Effector memory CD4-positive, alpha-beta T cell (primary cell): ENCODE data around the gene DLX2.

Experiments used
- DNase-seq, 3 donors: peaks; one replicate each; pipeline ENCODE4 v3.0.0-alpha.2; 2020
- H3K27ac ChIP-seq: 2 replicates; pipeline ENCODE4 v1.7.0; 2013; ENCODE audit warnings: mild to moderate bottlenecking, low read length, moderate library complexity; ENCODE audit not compliant: insufficient read depth, poor library complexity, severe bottlenecking
- H3K27me3 ChIP-seq: replicated peaks from 2 replicates; pipeline ENCODE4 v1.7.0; 2013; ENCODE audit warnings: mild to moderate bottlenecking, low read length; ENCODE audit not compliant: insufficient read depth, control insufficient read depth, poor library complexity, severe bottlenecking
- H3K36me3 ChIP-seq: 2 replicates; pipeline ENCODE4 v1.7.0; 2013; ENCODE audit warnings: mild to moderate bottlenecking, low read length, moderate library complexity; ENCODE audit not compliant: control insufficient read depth, insufficient read depth
- H3K4me1 ChIP-seq: 2 replicates; pipeline ENCODE4 v1.7.0; 2013; ENCODE audit warnings: low read length, mild to moderate bottlenecking; ENCODE audit not compliant: control insufficient read depth, insufficient read depth, poor library complexity, severe bottlenecking
- H3K4me3 ChIP-seq: 2 replicates; pipeline ENCODE4 v1.7.0; 2013; ENCODE audit warnings: low read length, low read depth, mild to moderate bottlenecking; ENCODE audit not compliant: insufficient read depth, poor library complexity, severe bottlenecking
- H3K9me3 ChIP-seq: 2 replicates; pipeline ENCODE4 v1.7.0; 2013; ENCODE audit warnings: mild to moderate bottlenecking, low read length, moderate library complexity; ENCODE audit not compliant: control insufficient read depth

The DLX2 gene

GRCh38 chr2:172108587-172108930 is 5.9 kb upstream of the DLX2 start:
- H3K36me3 ChIP-seq: no peaks in the 10 kb centered on the region
- peaks cover 23% of the 10 kb centered on the region for H3K4me1 ChIP-seq
- no peaks in the 10 kb centered on the region for H3K9me3 ChIP-seq
- H3K27ac ChIP-seq: no peak overlapping the region
- DNase-seq: no peak
- no peak overlapping the region for H3K4me3 ChIP-seq
- peaks cover 48% of the 10 kb centered on the region for H3K27me3 ChIP-seq

GRCh38 chr2:172107690-172108586 is 5.2 kb upstream of the DLX2 start:
- H3K27me3 ChIP-seq: peaks cover 54% of the 10 kb centered on the region
- H3K36me3 ChIP-seq: no peaks in the 10 kb centered on the region
- peaks cover 29% of the 10 kb centered on the region for H3K4me1 ChIP-seq
- no peak overlapping the region for H3K27ac ChIP-seq
- DNase-seq: no peak
- no peaks in the 10 kb centered on the region for H3K9me3 ChIP-seq
- H3K4me3 ChIP-seq: no peak overlapping the region

GRCh38 chr2:172106108-172106961 is 3.6 kb upstream of the DLX2 start:
- H3K9me3 ChIP-seq: no peaks in the 10 kb centered on the region
- DNase-seq: no peak
- no peak overlapping the region for H3K4me3 ChIP-seq
- H3K36me3 ChIP-seq: no peaks in the 10 kb centered on the region
- H3K27ac ChIP-seq: no peak overlapping the region
- H3K4me1 ChIP-seq: peaks cover 45% of the 10 kb centered on the region
- H3K27me3 ChIP-seq: peaks cover 69% of the 10 kb centered on the region

GRCh38 chr2:172105471-172106107 is 2.9 kb upstream of the DLX2 start:
- H3K4me3 ChIP-seq: no peak overlapping the region
- DNase-seq: no peak
- peaks cover 77% of the 10 kb centered on the region for H3K27me3 ChIP-seq
- no peak overlapping the region for H3K27ac ChIP-seq
- no peaks in the 10 kb centered on the region for H3K36me3 ChIP-seq
- no peaks in the 10 kb centered on the region for H3K9me3 ChIP-seq
- peaks cover 53% of the 10 kb centered on the region for H3K4me1 ChIP-seq

GRCh38 chr2:172103471-172104272 is 972 bp upstream of the DLX2 start:
- peaks cover 69% of the 10 kb centered on the region for H3K4me1 ChIP-seq
- H3K36me3 ChIP-seq: no peaks in the 10 kb centered on the region
- H3K27me3 ChIP-seq: peaks cover 95% of the 10 kb centered on the region
- H3K9me3 ChIP-seq: no peaks in the 10 kb centered on the region
- DNase-seq: peak; percentile 36 to 56 (median 47)
- no peak overlapping the region for H3K4me3 ChIP-seq
- no peak overlapping the region for H3K27ac ChIP-seq

GRCh38 chr2:172101821-172102390 is 794 bp downstream of the DLX2 start:
- no peaks in the 10 kb centered on the region for H3K9me3 ChIP-seq
- H3K4me3 ChIP-seq: peak overlapping the region; percentile 48
- H3K27ac ChIP-seq: no peak overlapping the region
- no peak for DNase-seq
- peaks cover 73% of the 10 kb centered on the region for H3K4me1 ChIP-seq
- H3K27me3 ChIP-seq: peaks cover 97% of the 10 kb centered on the region
- no peaks in the 10 kb centered on the region for H3K36me3 ChIP-seq

GRCh38 chr2:172100935-172101820 is 1.5 kb downstream of the DLX2 start:
- H3K27me3 ChIP-seq: peaks cover 97% of the 10 kb centered on the region
- no peaks in the 10 kb centered on the region for H3K36me3 ChIP-seq
- peak overlapping the region; percentile 48 for H3K4me3 ChIP-seq
- H3K27ac ChIP-seq: no peak overlapping the region
- peaks cover 75% of the 10 kb centered on the region for H3K4me1 ChIP-seq
- no peaks in the 10 kb centered on the region for H3K9me3 ChIP-seq
- DNase-seq: no peak

- DNase-seq: no peak
- H3K4me3 ChIP-seq: no peak overlapping the region
- H3K27ac ChIP-seq: no peak overlapping the region
- peaks cover 97% of the 10 kb centered on the region for H3K27me3 ChIP-seq
- H3K9me3 ChIP-seq: no peaks in the 10 kb centered on the region
- H3K4me1 ChIP-seq: peaks cover 76% of the 10 kb centered on the region
- no peaks in the 10 kb centered on the region for H3K36me3 ChIP-seq
Observed at GRCh38 chr2:172100080-172100934, 2.4 kb downstream of the DLX2 start.
